A549 (cell line): ENCODE results near the gene INAFM1. TPM values are rescaled to one million over a fixed set of nuclear protein-coding genes. Genes with fewer than 3 reads are reported as not detected.
"Not testable (repeated sequence)": the region's sequence is repeated elsewhere in the genome, so short reads cannot be mapped to it uniquely, and the experiment has no call there.

Source experiments
- ATAC-seq, 2 experiments: fragments of 200-7000 bp in 1 of 2; fragments of >200 bp in 1 of 2; cut with Nextera tagmentation in 1 of 2; cut with Tn5 transposase in 1 of 2; 3 replicates each; pipeline versions ENCODE4 v1.8.0 to v1.9.1; 2018 to 2020; ENCODE audit warnings: mild to moderate bottlenecking in 1 of 2, moderate library complexity in 1 of 2
- CTCF ChIA-PET: fragments of 300-600 bp; sonication (Branson Sonifier 250); formaldehyde crosslinking; extraction: SDS; loops from one replicate; lab custom pipeline; 2021; ENCODE audit warnings: antibody characterized with exemption, inconsistent platforms; lab: Yijun Ruan, JAX
- POLR2A ChIA-PET: fragments of 350-600 bp; formaldehyde crosslinking; extraction: SDS; loops from one replicate; lab custom pipeline; 2021; ENCODE audit warnings: antibody characterized with exemption, inconsistent platforms; lab: Yijun Ruan, JAX
- DNase-seq, 2 experiments: peaks; one replicate each; pipeline versions ENCODE4 v3.0.0 to v3.0.0-alpha.2; 2011 to 2016; ENCODE audit warnings: low read depth in 1 of 2, low spot score in 1 of 2
- FAIRE-seq: peaks from 2 replicates; lab custom pipeline; 2011; peaks lifted over from hg19 to GRCh38; lab: Jason Lieb, UNC
- H3K27ac ChIP-seq, 2 experiments: fragments of >200 bp; sonication (Bioruptor Twin); formaldehyde crosslinking; 3 replicates each; pipeline ENCODE4 v1.5.1; 2016 to 2017
- H3K4me1 ChIP-seq: fragments of >200 bp; sonication (Bioruptor Twin); formaldehyde crosslinking; 3 replicates; pipeline ENCODE4 v1.6.1; 2016
- H3K4me2 ChIP-seq: fragments of >200 bp; sonication (Bioruptor Twin); formaldehyde crosslinking; 3 replicates; pipeline ENCODE4 v1.6.1; 2016
- H3K4me3 ChIP-seq: fragments of >200 bp; sonication (Bioruptor Twin); formaldehyde crosslinking; 3 replicates; pipeline ENCODE4 v1.5.1; 2016
- H3K9me3 ChIP-seq: fragments of >200 bp; sonication (Bioruptor Twin); formaldehyde crosslinking; 3 replicates; pipeline ENCODE4 v1.6.1; 2016
- ATOH8 ChIP-seq: fragments of 250-450 bp; sonication (Bioruptor Pico); IDR thresholded peaks from 2 replicates; pipeline ENCODE4 v1.5.0; 2020; ENCODE audit warnings: low read depth, mild to moderate bottlenecking, moderate library complexity
- E2F6 ChIP-seq: IDR thresholded peaks from 2 replicates; pipeline ENCODE4 v1.6.1; 2012; ENCODE audit warnings: low read depth, borderline replicate concordance
- HOXB13 ChIP-seq: fragments of 250-450 bp; sonication (Bioruptor Pico); IDR thresholded peaks from 2 replicates; pipeline ENCODE4 v1.5.0; 2020; ENCODE audit warnings: low read depth, mild to moderate bottlenecking, moderate library complexity
- KDM1A ChIP-seq: fragments of 200-600 bp; sonication (generic); IDR thresholded peaks from 2 replicates; pipeline ENCODE4 v1.6.1; 2016; ENCODE audit warnings: low read depth, mild to moderate bottlenecking
- KDM5A ChIP-seq: fragments of 200-600 bp; sonication (generic); IDR thresholded peaks from 2 replicates; pipeline ENCODE4 v1.6.1; 2016; ENCODE audit warnings: antibody characterized with exemption, mild to moderate bottlenecking
- MAX ChIP-seq: IDR thresholded peaks from 2 replicates; pipeline ENCODE4 v1.6.1; 2012
- MYC ChIP-seq: IDR thresholded peaks from 2 replicates; pipeline ENCODE4 v1.6.1; 2012; ENCODE audit warnings: mild to moderate bottlenecking, inconsistent platforms, low read length, improper control_type of control experiment, borderline replicate concordance
- NR3C1 ChIP-seq: fragments of >200 bp; sonication (Bioruptor Twin); formaldehyde crosslinking; IDR thresholded peaks from 3 replicates; pipeline ENCODE4 v1.6.1; 2017
- PBX3 ChIP-seq: IDR thresholded peaks from 2 replicates; pipeline ENCODE4 v1.6.1; 2012
- PHF8 ChIP-seq: fragments of 200-600 bp; sonication (generic); IDR thresholded peaks from 2 replicates; pipeline ENCODE4 v1.6.1; 2016; ENCODE audit warnings: low read depth, mild to moderate bottlenecking, antibody characterized with exemption, moderate library complexity, borderline replicate concordance
- POLR2A ChIP-seq: IDR thresholded peaks from 2 replicates; pipeline ENCODE4 v1.6.1; 2012; ENCODE audit warnings: mild to moderate bottlenecking, low read length
- RARB ChIP-seq: fragments of 250-450 bp; sonication (Bioruptor Pico); IDR thresholded peaks from 2 replicates; pipeline ENCODE4 v1.8.0; 2021; ENCODE audit warnings: mild to moderate bottlenecking, moderate library complexity
- RCOR1 ChIP-seq: fragments of 150-350 bp; IDR thresholded peaks from 2 replicates; pipeline ENCODE4 v1.6.1; 2014; ENCODE audit warnings: antibody characterized with exemption, low read length, low read depth
- REST ChIP-seq: fragments of 200-600 bp; sonication (generic); IDR thresholded peaks from 2 replicates; pipeline ENCODE4 v1.6.1; 2016; ENCODE audit warnings: antibody characterized with exemption, mild to moderate bottlenecking, moderate library complexity
- TP53 ChIP-seq: fragments of 250-450 bp; sonication (Bioruptor Pico); IDR thresholded peaks from 2 replicates; pipeline ENCODE4 v1.5.0; 2021; ENCODE audit warnings: mild to moderate bottlenecking, moderate library complexity
- ZFP36 ChIP-seq: fragments of 450-650 bp; IDR thresholded peaks from 2 replicates; pipeline ENCODE4 v1.6.1; 2014; ENCODE audit warnings: borderline replicate concordance; ENCODE audit not compliant: partially characterized antibody
- ZNF302 ChIP-seq: fragments of 250-450 bp; sonication (Bioruptor Pico); IDR thresholded peaks from 2 replicates; pipeline ENCODE4 v1.9.0; 2021; ENCODE audit warnings: inconsistent platforms, mild to moderate bottlenecking, moderate library complexity
- WGBS: methylation state at CpG from one replicate; pipeline ENCODE4 v1.1.6; 2017; ENCODE audit errors: missing lambda C conversion rate; 5-methylcytosine and 5-hydroxymethylcytosine counted together
- polyA plus RNA-seq, 4 experiments: library from polyadenylated mRNA; depleted of rRNA in 3 of 4; stranded (reverse); fragments of >200 nt; fragmentation: RNase III in 1 of 4; extraction: RNeasy Plus Mini Kit Qiagen cat#74134 plus additional on column Dnase treatment in 1 of 4; gene quantifications; 2 replicates in 3 of 4; 3 replicates in 1 of 4; pipeline ENCODE4 v1.2.3, GENCODE V29; 2011 to 2017

Gene INAFM1
- polyA plus RNA-seq, 2 of the 4 experiments (the other 2 are of a cell fraction) = 1.5 to 5.5 TPM

- Histone ChIP-seq H3K27ac (no peak overlapping the region), H3K4me2 (no peak overlapping the region; the same call in 2 of the 3 replicates), H3K4me3 (no peak overlapping the region), H3K4me1 (peaks cover 18% of the 10 kb centered on the region), H3K9me3 (no peaks in the 10 kb centered on the region)
- no peak for DNase-seq
- no peak for ATAC-seq
- no peak for FAIRE-seq
- POLR2A ChIA-PET = no interaction called here
- no peak for TF ChIP-seq E2F6
- TF ChIP-seq ZFP36 = peak; percentile 78
- CTCF ChIA-PET = interaction anchor here (0.5 to 5.1 kb wide), 7 partner anchors 12 to 554 kb away, joined by 3 to 30 read pairs (median 4); partner anchors contain the start of genes DHX34 and INAFM1
- WGBS = 90% methylated on average over 6 of the region's 6 CpGs
These were observed 15.7 kb upstream of the INAFM1 start for GRCh38 chr19:47258895-47259555.

- CTCF ChIA-PET = interaction anchor here (1.0 to 5.1 kb wide), 11 partner anchors 10 to 131 kb away, joined by 3 to 30 read pairs (median 4); partner anchors contain the start of gene DHX34
- no peak for DNase-seq
- TF ChIP-seq ATOH8 (no peak), PHF8 (no peak), PBX3 (no peak), ZNF302 (CRISPR knock-in tag) (no peak), KDM5A (no peak)
- POLR2A ChIA-PET = interaction anchor here (2.3 kb wide), 1 partner anchor 14 kb away, joined by 17 read pairs; the partner anchor contains the start of gene INAFM1
- WGBS = 93% methylated on average over 17 of the region's 17 CpGs
- Histone ChIP-seq H3K27ac (no peak overlapping the region), H3K9me3 (no peaks in the 10 kb centered on the region), H3K4me2 (no peak overlapping the region), H3K4me3 (no peak overlapping the region), H3K4me1 (peaks cover 16% of the 10 kb centered on the region)
- ATAC-seq = no peak
- FAIRE-seq = no peak
These were observed 14.2 kb upstream of the INAFM1 start for GRCh38 chr19:47260476-47260875.

- not testable (repeated sequence) for DNase-seq, H3K4me2 ChIP-seq, ATAC-seq, H3K4me3 ChIP-seq, H3K27ac ChIP-seq, H3K9me3 ChIP-seq, FAIRE-seq
- ChIA-PET CTCF (interaction anchor here (0.6 to 5.1 kb wide), 12 partner anchors 8 to 557 kb away, joined by 3 to 30 read pairs (median 4); partner anchors contain the start of gene DHX34), POLR2A (interaction anchor here (0.6 to 2.3 kb wide), 3 partner anchors 9 to 14 kb away, joined by 3 to 17 read pairs (median 4); partner anchors contain the start of gene INAFM1)
- 90% methylated on average over 14 of the region's 14 CpGs for WGBS
- H3K4me1 ChIP-seq = peaks cover 13% of the 10 kb centered on the region
These were observed 12.5 kb upstream of the INAFM1 start for GRCh38 chr19:47261946-47262793.

- WGBS = 93% methylated on average over 30 of the region's 30 CpGs
- CTCF ChIA-PET = interaction anchor here (0.7 to 1.1 kb wide), 2 partner anchors 17 to 384 kb away, joined by 3 read pairs; no protein-coding TSS in a partner anchor
- no peak overlapping the region for H3K4me3 ChIP-seq
- FAIRE-seq (no peak), DNase-seq (no peak), ATAC-seq (no peak)
- H3K4me2 ChIP-seq = no peak overlapping the region
- no peaks in the 10 kb centered on the region for H3K4me1 ChIP-seq
- no peaks in the 10 kb centered on the region for H3K9me3 ChIP-seq
- no peak overlapping the region for H3K27ac ChIP-seq
- POLR2A ChIA-PET = interaction anchor here (1.9 kb wide), 1 partner anchor 9 kb away, joined by 12 read pairs; no protein-coding TSS in a partner anchor
- TF ChIP-seq KDM1A (no peak), RARB (CRISPR knock-in tag) (no peak), HOXB13 (CRISPR knock-in tag) (no peak), MAX (no peak), RCOR1 (no peak), POLR2A (no peak), REST (no peak), PHF8 (no peak), MYC (no peak), PBX3 (no peak), TP53 (no peak), NR3C1 (no peak)
These were observed 10.1 kb upstream of the INAFM1 start for GRCh38 chr19:47264629-47265028.
